GM18907 (cell line): ENCODE data around the gene ARFGEF2.
"Not testable (repeated sequence)": the region's sequence is repeated elsewhere in the genome, so short reads cannot be mapped to it uniquely, and the experiment has no call there.

Source experiments
- ATAC-seq: cut with Tn5 transposase; IDR thresholded peaks from one replicate; pipeline ENCODE4 v1.9.1; 2021; ENCODE audit warnings: mild to moderate bottlenecking, moderate library complexity; ENCODE audit not compliant: unreplicated experiment

ARFGEF2 gene

GRCh38 chr20:48926821-48927220 lies 5.3 kb downstream of the ARFGEF2 start:
- no peak for ATAC-seq

GRCh38 chr20:48928832-48929725 lies 7.6 kb downstream of the ARFGEF2 start:
- no peak for ATAC-seq

GRCh38 chr20:48930035-48930434 lies 8.5 kb downstream of the ARFGEF2 start:
- no peak for ATAC-seq

GRCh38 chr20:48930878-48931277 lies 9.4 kb downstream of the ARFGEF2 start:
- no peak for ATAC-seq

- ATAC-seq, result no peak
Measured at GRCh38 chr20:48931527-48932374, 10.2 kb downstream of the ARFGEF2 start.

GRCh38 chr20:48932375-48932941 lies 10.9 kb downstream of the ARFGEF2 start:
- ATAC-seq, result no peak

GRCh38 chr20:48933017-48933766 lies 11.7 kb downstream of the ARFGEF2 start:
- ATAC-seq, result no peak

- ATAC-seq, result not testable (repeated sequence)
Measured at GRCh38 chr20:48934273-48934877, 12.9 kb downstream of the ARFGEF2 start.

GRCh38 chr20:48934966-48935365 lies 13.5 kb downstream of the ARFGEF2 start:
- ATAC-seq, result not testable (repeated sequence)

GRCh38 chr20:48936178-48936577 lies 14.7 kb downstream of the ARFGEF2 start:
- ATAC-seq, result not testable (repeated sequence)

- ATAC-seq, result no peak
Measured at GRCh38 chr20:48937674-48938073, 16.2 kb downstream of the ARFGEF2 start.

- ATAC-seq, result no peak
Measured at GRCh38 chr20:48938670-48939069, 17.2 kb downstream of the ARFGEF2 start.

GRCh38 chr20:48940170-48940569 lies 18.7 kb downstream of the ARFGEF2 start:
- ATAC-seq, result no peak

- no peak for ATAC-seq
Measured at GRCh38 chr20:48941467-48941866, 20.0 kb downstream of the ARFGEF2 start.

GRCh38 chr20:48942730-48943129 lies 21.2 kb downstream of the ARFGEF2 start:
- ATAC-seq, result no peak

- no peak for ATAC-seq
Measured at GRCh38 chr20:48944663-48945297, 23.3 kb downstream of the ARFGEF2 start.

GRCh38 chr20:48945840-48946514 lies 24.5 kb downstream of the ARFGEF2 start:
- ATAC-seq, result no peak

GRCh38 chr20:48948612-48949011 lies 27.1 kb downstream of the ARFGEF2 start:
- no peak for ATAC-seq
